Lung (tissue), 12 donors: ENCODE results near the gene HSD17B8. TPM values are rescaled to one million over a fixed set of nuclear protein-coding genes. Genes with fewer than 3 reads are reported as not detected.

Experiments
- ATAC-seq: fragments of 200-7000 bp; cut with Tn5 transposase; one replicate; pipeline ENCODE4 v1.9.1; 2020; ENCODE audit warnings: moderate number of reproducible peaks; ENCODE audit not compliant: insufficient read depth, low FRiP score
- DNase-seq, 3 donors: peaks; one replicate each; pipeline ENCODE4 v3.0.0-alpha.2; 2013 to 2017
- H3K27ac ChIP-seq, 2 donors: one replicate each; pipeline ENCODE4 v1.5.1; 2013; ENCODE audit warnings: mild to moderate bottlenecking in 2 of 2, moderate library complexity in 2 of 2, control low read depth in 1 of 2, inconsistent platforms in 1 of 2, low read depth in 1 of 2, low read length in 1 of 2
- H3K27me3 ChIP-seq, 3 donors: one replicate each; pipeline ENCODE4 v1.5.1; 2013; ENCODE audit warnings: low read length in 2 of 3; ENCODE audit not compliant: control insufficient read depth in 3 of 3, insufficient read depth in 3 of 3
- H3K36me3 ChIP-seq, 4 donors: one replicate each; pipeline ENCODE4 v1.5.1; 2013; ENCODE audit warnings: low read length in 4 of 4, mild to moderate bottlenecking in 1 of 4, moderate library complexity in 1 of 4; ENCODE audit not compliant: control insufficient read depth in 4 of 4, insufficient read depth in 4 of 4
- H3K4me1 ChIP-seq, 5 donors: one replicate each; pipeline ENCODE4 v1.5.1; 2013; ENCODE audit warnings: low read length in 5 of 5, mild to moderate bottlenecking in 2 of 5, moderate library complexity in 1 of 5; ENCODE audit not compliant: control insufficient read depth in 5 of 5, insufficient read depth in 5 of 5
- H3K4me3 ChIP-seq: one replicate; pipeline ENCODE4 v1.5.1; 2013; ENCODE audit warnings: mild to moderate bottlenecking, control low read depth, moderate library complexity
- H3K9ac ChIP-seq, 2 donors: one replicate each; pipeline ENCODE4 v1.5.1; 2013; ENCODE audit warnings: low read length in 2 of 2, control low read depth in 1 of 2; ENCODE audit not compliant: insufficient read depth in 1 of 2
- H3K9me3 ChIP-seq, 4 donors: one replicate each; pipeline ENCODE4 v1.5.1; 2013; ENCODE audit warnings: low read length in 3 of 4, mild to moderate bottlenecking in 1 of 4, moderate library complexity in 1 of 4; ENCODE audit not compliant: control insufficient read depth in 4 of 4, insufficient read depth in 3 of 4
- CTCF ChIP-seq: IDR thresholded peaks from 2 replicates; pipeline ENCODE4 v1.5.1; 2012; ENCODE audit warnings: mild to moderate bottlenecking; ENCODE audit errors: control extremely low read depth, extremely low read depth
- WGBS, 2 donors: extraction: QIAGEN DNeasy Blood & Tissue Kit; methylation state at CpG; one replicate each; pipeline ENCODE4 v1.1.7; 2013; 5-methylcytosine and 5-hydroxymethylcytosine counted together
- polyA plus RNA-seq, 2 donors: library from polyadenylated mRNA; stranded (reverse); fragments of 200-250 nt; gene quantifications; one replicate each; pipeline ENCODE4 v1.2.1, GENCODE V29; 2013
- total RNA-seq, 2 donors: library from RNA; depleted of rRNA in 1 of 2; stranded (reverse); fragments of >200 nt in 1 of 2; gene quantifications; one replicate each; pipeline ENCODE4 v1.2.1, GENCODE V29; 2014 to 2021
- donor health status: control.
- donor health status: control.
- donor health status: Bipolar disorder and iron deficiency.
- donor health status: healthy.
- donor health status: DM: yes; HTN: yes; CAD: no.

HSD17B8 gene
- total and polyA plus RNA-seq, 4 donors, result 19.0 to 22.7 (median 19.7) TPM

GRCh38 chr6:33236852-33237251 is 32.4 kb downstream of the HSD17B8 start:
- 85% methylated on average over 6 of the region's 6 CpGs for WGBS, 2 donors
- H3K36me3 ChIP-seq, result no peaks in the 10 kb centered on the region
- ATAC-seq, result no peak
- H3K9ac ChIP-seq, result no peak overlapping the region
- no peak for TF ChIP-seq CTCF
- H3K27ac ChIP-seq, result no peak overlapping the region
- no peak for DNase-seq
- H3K4me1 ChIP-seq, result no peaks in the 10 kb centered on the region
- H3K4me3 ChIP-seq, result no peak overlapping the region
- H3K27me3 ChIP-seq, result peaks cover 0 to 3% (median 0%) of the 10 kb centered on the region in 3 donors
- no peaks in the 10 kb centered on the region for H3K9me3 ChIP-seq

GRCh38 chr6:33237741-33238140 is 33.3 kb downstream of the HSD17B8 start:
- H3K4me3 ChIP-seq, result no peak overlapping the region
- H3K27ac ChIP-seq, result no peak overlapping the region
- H3K27me3 ChIP-seq, result peaks cover 0 to 5% (median 0%) of the 10 kb centered on the region in 3 donors
- WGBS, 2 donors, result 73 to 84% methylated on average over 2 of the region's 2 CpGs
- H3K4me1 ChIP-seq, result no peaks in the 10 kb centered on the region
- TF ChIP-seq CTCF, result no peak
- ATAC-seq (no peak), DNase-seq (no peak)
- H3K9me3 ChIP-seq, result no peaks in the 10 kb centered on the region
- H3K36me3 ChIP-seq, result no peaks in the 10 kb centered on the region
- no peak overlapping the region for H3K9ac ChIP-seq

GRCh38 chr6:33241968-33242367 is 37.5 kb downstream of the HSD17B8 start:
- Histone ChIP-seq H3K27me3 (peaks cover 0 to 3% (median 0%) of the 10 kb centered on the region in 3 donors), H3K9me3 (no peaks in the 10 kb centered on the region), H3K9ac (no peak overlapping the region), H3K4me1 (no peaks in the 10 kb centered on the region), H3K27ac (no peak overlapping the region), H3K4me3 (no peak overlapping the region), H3K36me3 (no peaks in the 10 kb centered on the region)
- no peak for TF ChIP-seq CTCF
- DNase-seq (no peak), ATAC-seq (no peak)
- 51 to 53% methylated on average over 3 of the region's 3 CpGs for WGBS, 2 donors

GRCh38 chr6:33243476-33243875 is 39.0 kb downstream of the HSD17B8 start:
- Histone ChIP-seq H3K36me3 (no peaks in the 10 kb centered on the region), H3K9me3 (no peaks in the 10 kb centered on the region), H3K27me3 (peaks cover 0 to 3% (median 0%) of the 10 kb centered on the region in 3 donors), H3K4me1 (peaks cover 0 to 6% (median 1%) of the 10 kb centered on the region in 5 donors), H3K27ac (no peak overlapping the region), H3K9ac (no peak overlapping the region), H3K4me3 (no peak overlapping the region)
- no peak for TF ChIP-seq CTCF
- DNase-seq (no peak), ATAC-seq (no peak)
- WGBS, 2 donors, result 41 to 68% methylated on average over 1 of the region's 1 CpG
